ENCODE data around the gene KLF3.

- TF ChIP-seq CTCF (IDR thresholded peaks at IDR 0.05; ENCODE audit: low read length) (no peak), EZH2 (optimal IDR thresholded peaks at IDR 0.05; ENCODE audit: low read depth, low read length) (no peak), EZH2phosphoT487 (IDR thresholded peaks at IDR 0.05; ENCODE audit: low read length) (no peak)
Observed at GRCh38 chr4:38688676-38689355, 24.8 kb downstream of the KLF3 start.
